Lung (tissue), 12 donors: ENCODE data around the gene VSX1. TPM values are rescaled to one million over a fixed set of nuclear protein-coding genes. Genes with fewer than 3 reads are reported as not detected.

Experiments used
- ATAC-seq: fragments of 200-7000 bp; cut with Tn5 transposase; one replicate; pipeline ENCODE4 v1.9.1; 2020; ENCODE audit warnings: moderate number of reproducible peaks; ENCODE audit not compliant: insufficient read depth, low FRiP score
- DNase-seq, 3 donors: peaks; one replicate each; pipeline ENCODE4 v3.0.0-alpha.2; 2013 to 2017
- H3K27ac ChIP-seq, 2 donors: one replicate each; pipeline ENCODE4 v1.5.1; 2013; ENCODE audit warnings: mild to moderate bottlenecking in 2 of 2, moderate library complexity in 2 of 2, control low read depth in 1 of 2, inconsistent platforms in 1 of 2, low read depth in 1 of 2, low read length in 1 of 2
- H3K27me3 ChIP-seq, 3 donors: one replicate each; pipeline ENCODE4 v1.5.1; 2013; ENCODE audit warnings: low read length in 2 of 3; ENCODE audit not compliant: control insufficient read depth in 3 of 3, insufficient read depth in 3 of 3
- H3K36me3 ChIP-seq, 4 donors: one replicate each; pipeline ENCODE4 v1.5.1; 2013; ENCODE audit warnings: low read length in 4 of 4, mild to moderate bottlenecking in 1 of 4, moderate library complexity in 1 of 4; ENCODE audit not compliant: control insufficient read depth in 4 of 4, insufficient read depth in 4 of 4
- H3K4me1 ChIP-seq, 5 donors: one replicate each; pipeline ENCODE4 v1.5.1; 2013; ENCODE audit warnings: low read length in 5 of 5, mild to moderate bottlenecking in 2 of 5, moderate library complexity in 1 of 5; ENCODE audit not compliant: control insufficient read depth in 5 of 5, insufficient read depth in 5 of 5
- H3K4me3 ChIP-seq: one replicate; pipeline ENCODE4 v1.5.1; 2013; ENCODE audit warnings: mild to moderate bottlenecking, control low read depth, moderate library complexity
- H3K9ac ChIP-seq, 2 donors: one replicate each; pipeline ENCODE4 v1.5.1; 2013; ENCODE audit warnings: low read length in 2 of 2, control low read depth in 1 of 2; ENCODE audit not compliant: insufficient read depth in 1 of 2
- H3K9me3 ChIP-seq, 4 donors: one replicate each; pipeline ENCODE4 v1.5.1; 2013; ENCODE audit warnings: low read length in 3 of 4, mild to moderate bottlenecking in 1 of 4, moderate library complexity in 1 of 4; ENCODE audit not compliant: control insufficient read depth in 4 of 4, insufficient read depth in 3 of 4
- WGBS, 2 donors: extraction: QIAGEN DNeasy Blood & Tissue Kit; methylation state at CpG; one replicate each; pipeline ENCODE4 v1.1.7; 2013; 5-methylcytosine and 5-hydroxymethylcytosine counted together
- polyA plus RNA-seq, 2 donors: library from polyadenylated mRNA; stranded (reverse); fragments of 200-250 nt; gene quantifications; one replicate each; pipeline ENCODE4 v1.2.1, GENCODE V29; 2013
- total RNA-seq, 2 donors: library from RNA; depleted of rRNA in 1 of 2; stranded (reverse); fragments of >200 nt in 1 of 2; gene quantifications; one replicate each; pipeline ENCODE4 v1.2.1, GENCODE V29; 2014 to 2021
- TF ChIP-seq, protein P1 (sequence below): IDR thresholded peaks from 2 replicates; pipeline ENCODE4 v1.5.1; 2012; ENCODE audit warnings: mild to moderate bottlenecking; ENCODE audit errors: control extremely low read depth, extremely low read depth
- donor health status: control.
- donor health status: control.
- donor health status: Bipolar disorder and iron deficiency.
- donor health status: healthy.
- donor health status: DM: yes; HTN: yes; CAD: no.

Gene VSX1
- total and polyA plus RNA-seq, 4 donors: not detected

DNA sequence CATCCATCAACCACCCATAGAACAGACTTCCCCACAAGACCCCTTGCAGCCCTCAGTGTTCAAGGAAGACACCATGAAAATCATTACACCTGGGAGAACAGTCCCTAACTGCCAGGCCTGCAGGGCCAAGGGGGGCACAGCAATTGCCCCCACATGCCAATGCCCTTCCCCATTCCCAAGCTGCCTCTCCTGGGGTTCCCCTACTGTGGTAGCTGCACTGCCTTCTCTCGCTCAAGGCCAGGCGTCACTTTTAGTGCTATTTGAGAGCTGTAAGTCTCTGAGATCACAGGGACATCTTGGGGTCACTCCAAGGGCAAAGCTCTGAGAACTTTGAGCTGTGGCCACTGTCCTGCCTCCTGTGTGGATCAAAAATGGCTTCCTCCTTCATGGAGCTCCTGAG lies 18.0 kb downstream of the VSX1 start:
- no peak overlapping the region for H3K4me3 ChIP-seq
- DNase-seq: no peak
- H3K27me3 ChIP-seq: peaks cover 0 to 11% (median 2%) of the 10 kb centered on the region in 3 donors
- no peaks in the 10 kb centered on the region for H3K36me3 ChIP-seq
- no peak for ATAC-seq
- no peak overlapping the region for H3K9ac ChIP-seq
- H3K4me1 ChIP-seq: peaks cover 0 to 7% (median 0%) of the 10 kb centered on the region in 5 donors
- TF ChIP-seq, protein P1, sequence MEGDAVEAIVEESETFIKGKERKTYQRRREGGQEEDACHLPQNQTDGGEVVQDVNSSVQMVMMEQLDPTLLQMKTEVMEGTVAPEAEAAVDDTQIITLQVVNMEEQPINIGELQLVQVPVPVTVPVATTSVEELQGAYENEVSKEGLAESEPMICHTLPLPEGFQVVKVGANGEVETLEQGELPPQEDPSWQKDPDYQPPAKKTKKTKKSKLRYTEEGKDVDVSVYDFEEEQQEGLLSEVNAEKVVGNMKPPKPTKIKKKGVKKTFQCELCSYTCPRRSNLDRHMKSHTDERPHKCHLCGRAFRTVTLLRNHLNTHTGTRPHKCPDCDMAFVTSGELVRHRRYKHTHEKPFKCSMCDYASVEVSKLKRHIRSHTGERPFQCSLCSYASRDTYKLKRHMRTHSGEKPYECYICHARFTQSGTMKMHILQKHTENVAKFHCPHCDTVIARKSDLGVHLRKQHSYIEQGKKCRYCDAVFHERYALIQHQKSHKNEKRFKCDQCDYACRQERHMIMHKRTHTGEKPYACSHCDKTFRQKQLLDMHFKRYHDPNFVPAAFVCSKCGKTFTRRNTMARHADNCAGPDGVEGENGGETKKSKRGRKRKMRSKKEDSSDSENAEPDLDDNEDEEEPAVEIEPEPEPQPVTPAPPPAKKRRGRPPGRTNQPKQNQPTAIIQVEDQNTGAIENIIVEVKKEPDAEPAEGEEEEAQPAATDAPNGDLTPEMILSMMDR: no peak
- H3K9me3 ChIP-seq: no peaks in the 10 kb centered on the region
- WGBS, 2 donors: 91 to 96% methylated on average over 2 of the region's 2 CpGs
- H3K27ac ChIP-seq: no peak overlapping the region

DNA sequence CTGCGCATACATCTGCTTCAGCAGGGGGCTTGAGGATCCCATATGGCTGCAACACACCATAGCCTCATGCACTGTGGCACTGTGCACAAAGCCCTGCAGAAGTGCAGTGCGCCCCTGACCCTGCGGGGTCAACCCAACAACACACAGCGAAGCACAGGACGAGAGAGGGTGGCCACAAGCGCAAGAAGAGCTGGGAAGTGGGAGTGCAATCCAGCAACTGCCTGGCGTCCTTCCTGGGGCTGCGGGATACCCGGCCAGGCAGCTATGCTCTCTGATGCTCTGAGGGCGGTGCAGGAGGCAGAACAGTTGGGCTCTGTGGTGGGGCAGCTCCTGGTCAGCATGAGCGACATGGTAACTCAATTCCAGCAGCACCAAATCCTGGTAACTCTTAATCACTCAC lies 18.4 kb downstream of the VSX1 start:
- ATAC-seq (no peak), DNase-seq (no peak)
- TF ChIP-seq, protein P1: no peak
- H3K27me3 ChIP-seq: peaks cover 0 to 11% (median 2%) of the 10 kb centered on the region in 3 donors
- H3K4me1 ChIP-seq: peaks cover 0 to 11% (median 0%) of the 10 kb centered on the region in 5 donors
- H3K4me3 ChIP-seq: no peak overlapping the region
- no peak overlapping the region for H3K27ac ChIP-seq
- no peaks in the 10 kb centered on the region for H3K9me3 ChIP-seq
- H3K36me3 ChIP-seq: no peaks in the 10 kb centered on the region
- 90 to 92% methylated on average over 11 of the region's 11 CpGs for WGBS, 2 donors
- no peak overlapping the region for H3K9ac ChIP-seq

DNA sequence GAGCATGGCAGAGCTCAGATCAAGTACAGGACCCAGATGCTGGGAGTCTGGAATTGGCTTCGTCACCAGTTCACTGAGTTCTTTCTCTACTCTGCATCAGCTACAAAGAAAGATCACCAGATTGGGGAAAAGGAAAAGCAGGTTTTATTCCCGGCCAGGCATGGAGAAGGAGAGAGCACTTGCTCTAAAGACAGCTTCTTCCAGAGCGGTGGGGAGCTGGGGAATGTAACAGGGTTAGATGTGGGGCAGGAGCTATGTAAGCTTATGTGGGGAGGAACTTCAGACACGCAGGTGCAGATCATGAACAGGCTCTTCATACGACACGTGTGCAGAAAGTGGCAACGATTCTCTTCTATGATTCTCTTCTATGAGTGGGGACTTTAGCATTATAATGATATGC lies 19.1 kb downstream of the VSX1 start:
- H3K27ac ChIP-seq: no peak overlapping the region
- no peak overlapping the region for H3K4me3 ChIP-seq
- H3K27me3 ChIP-seq: peaks cover 0 to 7% (median 2%) of the 10 kb centered on the region in 3 donors
- DNase-seq (no peak), ATAC-seq (no peak)
- TF ChIP-seq, protein P1: no peak
- H3K9me3 ChIP-seq: no peaks in the 10 kb centered on the region
- 82 to 92% methylated on average over 7 of the region's 7 CpGs for WGBS, 2 donors
- H3K4me1 ChIP-seq: peaks cover 0 to 13% (median 0%) of the 10 kb centered on the region in 5 donors
- H3K36me3 ChIP-seq: no peaks in the 10 kb centered on the region
- no peak overlapping the region for H3K9ac ChIP-seq
